Measurements from ENCODE around the gene BEND5. TPM values are rescaled to one million over a fixed set of nuclear protein-coding genes. Genes with fewer than 3 reads are reported as not detected.

BEND5 gene
- total and polyA plus RNA-seq, 4 donors, result 0.12 to 0.93 (median 0.19) TPM

DNA sequence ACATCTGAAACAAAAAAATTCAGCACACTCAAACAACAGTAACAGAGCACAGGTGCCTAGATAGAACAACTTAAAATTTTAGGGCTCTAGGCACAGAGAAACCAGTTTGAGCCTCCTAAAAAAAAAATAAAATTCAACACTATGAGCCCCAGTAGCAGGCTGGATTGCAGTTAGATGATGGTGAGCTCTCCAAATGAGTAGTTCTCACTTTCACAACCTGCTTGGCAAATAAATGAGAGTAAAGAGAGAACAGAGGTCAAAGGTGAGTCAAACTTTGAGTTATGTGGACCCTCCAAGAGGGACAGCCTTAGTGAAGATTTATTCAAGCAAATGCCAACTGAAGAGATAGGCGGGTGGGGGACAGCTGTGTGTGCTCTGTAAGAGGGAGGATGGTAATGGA, 3.6 kb downstream of the BEND5 start:
- H3K4me1 ChIP-seq (ENCODE audit: control insufficient read depth in 4 of 4, insufficient read depth in 4 of 4, low read length in 3 of 4), result peaks cover 0 to 5% (median 0%) of the 10 kb centered on the region in 4 donors
- no peaks in the 10 kb centered on the region for H3K9me3 ChIP-seq (ENCODE audit: control insufficient read depth in 4 of 4, low read length in 3 of 4)
- H3K4me3 ChIP-seq (ENCODE audit: low read depth in 1 of 3, low read length in 3 of 3), result no peak overlapping the region
- DNase-seq (ENCODE audit: low spot score), result no peak
- WGBS, result 86% methylated on average over 1 of the region's 1 CpG
- H3K27ac ChIP-seq (ENCODE audit: low read depth in 1 of 2, low read length in 2 of 2), result no peak overlapping the region
- peaks cover 0 to 5% (median 0%) of the 10 kb centered on the region in 4 donors for H3K27me3 ChIP-seq (ENCODE audit: control insufficient read depth in 4 of 4, insufficient read depth in 4 of 4, low read length in 3 of 4)
- no peaks in the 10 kb centered on the region for H3K36me3 ChIP-seq (ENCODE audit: control insufficient read depth in 4 of 4, insufficient read depth in 3 of 4, low read depth in 1 of 4, low read length in 3 of 4)
- H3K9ac ChIP-seq (ENCODE audit: low read depth in 1 of 2, low read length in 2 of 2), result no peak overlapping the region
- TF ChIP-seq FOXA1 (IDR thresholded peaks at IDR 0.05) (no peak), HNF4G (IDR thresholded peaks at IDR 0.05) (no peak), GABPA (IDR thresholded peaks at IDR 0.05 in 1 of 2, conservative IDR thresholded peaks at IDR 0.05 in 1 of 2) (no peak), HNF4A (conservative IDR thresholded peaks at IDR 0.05) (no peak), TAF1 (conservative IDR thresholded peaks at IDR 0.05) (no peak), RAD21 (IDR thresholded peaks at IDR 0.05) (no peak), MAX (IDR thresholded peaks at IDR 0.05) (no peak), SP1 (IDR thresholded peaks at IDR 0.05) (no peak), JUND (IDR thresholded peaks at IDR 0.05) (no peak), RXRA (IDR thresholded peaks at IDR 0.05) (no peak), YY1 (IDR thresholded peaks at IDR 0.05) (no peak), NR2F2 (IDR thresholded peaks at IDR 0.05) (no peak), FOXA2 (IDR thresholded peaks at IDR 0.05) (no peak), EGR1 (IDR thresholded peaks at IDR 0.05; ENCODE audit: low read depth in 2 of 2) (no peak)
- TF ChIP-seq, protein P1, sequence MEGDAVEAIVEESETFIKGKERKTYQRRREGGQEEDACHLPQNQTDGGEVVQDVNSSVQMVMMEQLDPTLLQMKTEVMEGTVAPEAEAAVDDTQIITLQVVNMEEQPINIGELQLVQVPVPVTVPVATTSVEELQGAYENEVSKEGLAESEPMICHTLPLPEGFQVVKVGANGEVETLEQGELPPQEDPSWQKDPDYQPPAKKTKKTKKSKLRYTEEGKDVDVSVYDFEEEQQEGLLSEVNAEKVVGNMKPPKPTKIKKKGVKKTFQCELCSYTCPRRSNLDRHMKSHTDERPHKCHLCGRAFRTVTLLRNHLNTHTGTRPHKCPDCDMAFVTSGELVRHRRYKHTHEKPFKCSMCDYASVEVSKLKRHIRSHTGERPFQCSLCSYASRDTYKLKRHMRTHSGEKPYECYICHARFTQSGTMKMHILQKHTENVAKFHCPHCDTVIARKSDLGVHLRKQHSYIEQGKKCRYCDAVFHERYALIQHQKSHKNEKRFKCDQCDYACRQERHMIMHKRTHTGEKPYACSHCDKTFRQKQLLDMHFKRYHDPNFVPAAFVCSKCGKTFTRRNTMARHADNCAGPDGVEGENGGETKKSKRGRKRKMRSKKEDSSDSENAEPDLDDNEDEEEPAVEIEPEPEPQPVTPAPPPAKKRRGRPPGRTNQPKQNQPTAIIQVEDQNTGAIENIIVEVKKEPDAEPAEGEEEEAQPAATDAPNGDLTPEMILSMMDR (IDR thresholded peaks at IDR 0.05; ENCODE audit: low read depth, low read length, missing input control), result no peak
- TF ChIP-seq, protein P2, sequence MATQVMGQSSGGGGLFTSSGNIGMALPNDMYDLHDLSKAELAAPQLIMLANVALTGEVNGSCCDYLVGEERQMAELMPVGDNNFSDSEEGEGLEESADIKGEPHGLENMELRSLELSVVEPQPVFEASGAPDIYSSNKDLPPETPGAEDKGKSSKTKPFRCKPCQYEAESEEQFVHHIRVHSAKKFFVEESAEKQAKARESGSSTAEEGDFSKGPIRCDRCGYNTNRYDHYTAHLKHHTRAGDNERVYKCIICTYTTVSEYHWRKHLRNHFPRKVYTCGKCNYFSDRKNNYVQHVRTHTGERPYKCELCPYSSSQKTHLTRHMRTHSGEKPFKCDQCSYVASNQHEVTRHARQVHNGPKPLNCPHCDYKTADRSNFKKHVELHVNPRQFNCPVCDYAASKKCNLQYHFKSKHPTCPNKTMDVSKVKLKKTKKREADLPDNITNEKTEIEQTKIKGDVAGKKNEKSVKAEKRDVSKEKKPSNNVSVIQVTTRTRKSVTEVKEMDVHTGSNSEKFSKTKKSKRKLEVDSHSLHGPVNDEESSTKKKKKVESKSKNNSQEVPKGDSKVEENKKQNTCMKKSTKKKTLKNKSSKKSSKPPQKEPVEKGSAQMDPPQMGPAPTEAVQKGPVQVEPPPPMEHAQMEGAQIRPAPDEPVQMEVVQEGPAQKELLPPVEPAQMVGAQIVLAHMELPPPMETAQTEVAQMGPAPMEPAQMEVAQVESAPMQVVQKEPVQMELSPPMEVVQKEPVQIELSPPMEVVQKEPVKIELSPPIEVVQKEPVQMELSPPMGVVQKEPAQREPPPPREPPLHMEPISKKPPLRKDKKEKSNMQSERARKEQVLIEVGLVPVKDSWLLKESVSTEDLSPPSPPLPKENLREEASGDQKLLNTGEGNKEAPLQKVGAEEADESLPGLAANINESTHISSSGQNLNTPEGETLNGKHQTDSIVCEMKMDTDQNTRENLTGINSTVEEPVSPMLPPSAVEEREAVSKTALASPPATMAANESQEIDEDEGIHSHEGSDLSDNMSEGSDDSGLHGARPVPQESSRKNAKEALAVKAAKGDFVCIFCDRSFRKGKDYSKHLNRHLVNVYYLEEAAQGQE (IDR thresholded peaks at IDR 0.05), result no peak
- TF ChIP-seq, protein P3, sequence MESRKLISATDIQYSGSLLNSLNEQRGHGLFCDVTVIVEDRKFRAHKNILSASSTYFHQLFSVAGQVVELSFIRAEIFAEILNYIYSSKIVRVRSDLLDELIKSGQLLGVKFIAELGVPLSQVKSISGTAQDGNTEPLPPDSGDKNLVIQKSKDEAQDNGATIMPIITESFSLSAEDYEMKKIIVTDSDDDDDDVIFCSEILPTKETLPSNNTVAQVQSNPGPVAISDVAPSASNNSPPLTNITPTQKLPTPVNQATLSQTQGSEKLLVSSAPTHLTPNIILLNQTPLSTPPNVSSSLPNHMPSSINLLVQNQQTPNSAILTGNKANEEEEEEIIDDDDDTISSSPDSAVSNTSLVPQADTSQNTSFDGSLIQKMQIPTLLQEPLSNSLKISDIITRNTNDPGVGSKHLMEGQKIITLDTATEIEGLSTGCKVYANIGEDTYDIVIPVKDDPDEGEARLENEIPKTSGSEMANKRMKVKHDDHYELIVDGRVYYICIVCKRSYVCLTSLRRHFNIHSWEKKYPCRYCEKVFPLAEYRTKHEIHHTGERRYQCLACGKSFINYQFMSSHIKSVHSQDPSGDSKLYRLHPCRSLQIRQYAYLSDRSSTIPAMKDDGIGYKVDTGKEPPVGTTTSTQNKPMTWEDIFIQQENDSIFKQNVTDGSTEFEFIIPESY (IDR thresholded peaks at IDR 0.05), result no peak
- TF ChIP-seq, protein P4, sequence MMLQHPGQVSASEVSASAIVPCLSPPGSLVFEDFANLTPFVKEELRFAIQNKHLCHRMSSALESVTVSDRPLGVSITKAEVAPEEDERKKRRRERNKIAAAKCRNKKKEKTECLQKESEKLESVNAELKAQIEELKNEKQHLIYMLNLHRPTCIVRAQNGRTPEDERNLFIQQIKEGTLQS (IDR thresholded peaks at IDR 0.05), result no peak
